HG03280 (cell line): Measurements from ENCODE around the gene BORCS5.

Experiments used
- ATAC-seq: cut with Tn5 transposase; IDR thresholded peaks from one replicate; pipeline ENCODE4 v1.9.1; 2021; ENCODE audit warnings: mild to moderate bottlenecking, moderate library complexity; ENCODE audit not compliant: unreplicated experiment

Gene BORCS5

GRCh38 chr12:12353276-12353675 is 3.6 kb upstream of the BORCS5 start:
- ATAC-seq, result no peak

DNA sequence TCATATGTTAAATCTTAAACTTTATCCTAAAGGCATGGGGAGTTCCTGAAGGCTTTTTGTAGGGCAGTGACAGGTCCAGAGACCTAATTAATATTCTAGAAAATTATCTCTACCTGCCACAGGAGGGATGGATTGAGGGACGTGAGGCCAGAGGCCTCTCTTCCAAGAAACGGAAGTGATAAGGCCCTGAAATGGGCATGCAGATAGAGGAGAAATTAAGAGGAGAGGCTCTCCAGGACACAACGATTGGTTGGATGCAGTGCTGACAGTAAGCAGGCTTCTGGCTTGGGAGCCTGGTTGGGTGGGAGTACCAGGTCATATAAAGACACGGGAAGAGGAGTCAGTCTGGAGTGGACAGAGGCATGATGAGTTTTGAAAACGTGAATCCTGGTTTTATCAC is 3.1 kb upstream of the BORCS5 start:
- no peak for ATAC-seq

- no peak for ATAC-seq
These were observed 397 bp upstream of the BORCS5 start for GRCh38 chr12:12356467-12356895.

DNA sequence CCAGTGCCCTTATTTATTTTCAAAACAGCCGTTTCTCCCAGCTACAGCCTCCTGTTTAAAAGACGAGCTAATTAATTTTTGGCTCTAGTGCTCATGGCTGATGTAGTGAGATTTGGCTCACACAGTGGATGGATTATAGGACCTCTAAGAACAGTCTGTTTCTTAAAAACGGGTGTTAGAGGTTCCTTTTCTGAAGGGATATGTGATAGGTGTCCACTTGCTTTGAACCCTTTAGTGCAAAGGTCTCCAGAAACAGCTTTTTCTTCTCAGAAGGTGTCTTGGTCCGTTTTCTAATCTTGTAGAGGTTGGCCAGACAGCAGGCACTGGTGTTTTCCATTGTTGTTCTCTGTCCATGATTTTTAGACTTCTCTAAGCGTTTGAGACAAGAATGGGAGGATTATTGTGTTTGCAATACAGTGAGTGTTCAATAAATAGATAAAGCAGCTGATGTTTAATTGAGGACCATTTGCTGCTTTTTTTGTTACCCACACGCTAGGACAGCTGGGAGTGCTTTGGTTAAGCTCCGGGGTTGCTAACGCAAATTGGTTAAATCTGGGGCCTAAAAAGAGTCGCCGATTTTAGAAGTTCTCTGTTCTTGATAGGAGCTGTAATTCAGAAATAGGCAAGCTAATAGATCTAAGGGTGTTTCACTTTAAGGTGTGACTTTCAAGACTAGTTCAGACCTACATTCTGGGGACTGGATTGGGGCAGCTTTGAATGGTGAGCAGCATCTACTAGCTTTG is 1.0 kb downstream of the BORCS5 start:
- peak; percentile 13 for ATAC-seq

DNA sequence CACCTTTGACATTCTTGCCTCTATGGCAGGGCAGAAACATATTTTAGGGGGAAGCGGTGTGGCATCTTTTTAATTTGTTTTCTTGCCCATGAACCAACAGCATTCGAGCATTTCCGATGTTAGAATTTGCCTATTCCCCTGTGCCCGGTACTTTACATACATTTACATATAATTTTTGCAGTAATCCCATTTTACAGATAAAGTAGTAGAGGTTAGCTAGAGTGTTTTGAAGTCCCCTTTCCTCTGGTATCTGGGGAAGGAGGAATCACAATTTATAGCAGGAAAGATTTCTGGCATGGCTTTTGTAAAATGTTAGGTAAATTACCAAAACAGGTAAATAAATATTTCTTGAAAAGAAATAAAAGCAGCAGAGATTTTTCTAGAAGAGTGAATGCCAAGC is 1.6 kb downstream of the BORCS5 start:
- ATAC-seq, result no peak

- no peak for ATAC-seq
These were observed 8.0 kb downstream of the BORCS5 start for GRCh38 chr12:12364787-12365445.

GRCh38 chr12:12365446-12365802 is 8.5 kb downstream of the BORCS5 start:
- no peak for ATAC-seq

DNA sequence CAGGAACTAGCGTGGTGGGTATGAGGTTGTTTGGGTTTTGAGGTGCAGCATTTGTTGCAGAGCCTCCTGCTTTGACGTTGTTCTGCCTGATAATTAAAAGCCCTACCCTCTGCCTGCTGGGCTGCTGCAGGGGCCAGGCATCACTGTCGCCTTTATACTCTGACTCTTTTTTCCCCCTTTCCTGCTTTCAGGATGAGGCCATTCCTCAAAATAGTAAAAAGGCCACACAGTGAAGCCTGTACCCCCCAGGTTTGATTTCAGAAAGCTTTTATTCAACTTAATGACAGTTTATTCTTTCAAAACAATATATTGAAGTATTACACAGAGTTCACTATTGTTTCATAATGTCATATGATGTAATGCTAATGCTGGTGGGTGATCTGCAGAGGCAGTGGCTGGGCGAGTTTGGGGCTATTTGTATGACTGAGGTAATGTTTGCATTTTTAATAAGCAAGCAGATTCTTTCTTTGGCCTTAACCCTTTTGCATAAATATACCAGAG is 9.1 kb downstream of the BORCS5 start:
- no peak for ATAC-seq

GRCh38 chr12:12366701-12367481 is 10.0 kb downstream of the BORCS5 start:
- no peak for ATAC-seq

GRCh38 chr12:12367482-12367998 is 10.7 kb downstream of the BORCS5 start:
- no peak for ATAC-seq

DNA sequence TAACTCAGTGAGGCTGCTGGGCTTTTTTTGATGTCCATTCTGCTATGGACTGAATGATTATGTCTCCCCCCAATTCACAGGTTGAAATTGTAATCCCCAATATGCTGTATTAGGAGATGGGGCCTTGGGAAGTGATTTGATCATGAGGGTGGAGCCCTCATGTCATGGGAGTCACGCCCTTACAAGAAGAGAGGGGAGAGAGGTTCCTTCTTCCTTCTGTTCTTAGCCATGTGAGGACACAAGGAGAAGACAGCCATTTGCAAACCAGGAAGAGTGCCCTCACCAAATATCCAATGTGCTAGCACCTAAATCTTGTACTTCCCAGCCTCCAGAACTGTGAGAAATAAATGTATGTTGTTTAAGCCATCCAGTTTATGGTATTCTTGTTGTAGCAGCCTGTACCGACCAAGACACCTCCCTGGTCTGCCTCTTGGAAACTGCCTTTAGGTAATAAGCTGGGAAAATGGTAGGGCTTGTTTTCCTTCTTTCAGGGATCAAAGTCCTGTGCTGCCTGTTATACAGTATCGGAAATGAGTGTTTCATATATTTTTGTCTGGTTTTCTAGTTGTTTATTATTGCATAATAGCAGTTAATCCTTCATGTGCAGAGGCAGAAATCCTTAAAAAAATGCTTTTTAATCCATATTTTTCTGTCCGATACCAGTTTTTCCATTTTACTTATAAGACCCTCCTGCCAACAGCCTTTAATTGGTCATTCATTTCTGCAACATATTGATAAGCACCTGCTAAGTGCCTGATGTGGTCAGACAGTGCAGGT is 16.3 kb downstream of the BORCS5 start:
- ATAC-seq, result no peak

GRCh38 chr12:12376646-12377448 is 20.0 kb downstream of the BORCS5 start:
- peak; percentile 64 for ATAC-seq

DNA sequence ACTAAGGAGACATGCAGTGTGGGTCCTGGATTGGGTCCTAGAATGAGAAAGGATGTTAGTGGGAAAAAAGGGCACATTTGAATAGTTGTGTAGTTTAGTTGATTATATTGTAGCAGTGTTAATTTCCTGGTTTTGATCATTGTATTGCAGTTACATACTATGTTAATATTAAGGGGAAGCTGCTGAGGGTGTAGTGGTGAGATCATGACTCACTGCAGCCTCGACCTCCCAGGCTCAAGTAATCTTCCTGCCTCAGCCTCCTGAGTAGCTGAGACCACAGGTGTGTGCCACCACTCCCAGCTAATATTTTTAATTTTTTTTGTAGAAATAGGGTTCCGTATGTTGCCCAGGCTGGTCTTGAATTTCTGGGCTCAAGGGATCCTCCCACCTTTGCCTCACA is 21.7 kb downstream of the BORCS5 start:
- ATAC-seq, result no peak

DNA sequence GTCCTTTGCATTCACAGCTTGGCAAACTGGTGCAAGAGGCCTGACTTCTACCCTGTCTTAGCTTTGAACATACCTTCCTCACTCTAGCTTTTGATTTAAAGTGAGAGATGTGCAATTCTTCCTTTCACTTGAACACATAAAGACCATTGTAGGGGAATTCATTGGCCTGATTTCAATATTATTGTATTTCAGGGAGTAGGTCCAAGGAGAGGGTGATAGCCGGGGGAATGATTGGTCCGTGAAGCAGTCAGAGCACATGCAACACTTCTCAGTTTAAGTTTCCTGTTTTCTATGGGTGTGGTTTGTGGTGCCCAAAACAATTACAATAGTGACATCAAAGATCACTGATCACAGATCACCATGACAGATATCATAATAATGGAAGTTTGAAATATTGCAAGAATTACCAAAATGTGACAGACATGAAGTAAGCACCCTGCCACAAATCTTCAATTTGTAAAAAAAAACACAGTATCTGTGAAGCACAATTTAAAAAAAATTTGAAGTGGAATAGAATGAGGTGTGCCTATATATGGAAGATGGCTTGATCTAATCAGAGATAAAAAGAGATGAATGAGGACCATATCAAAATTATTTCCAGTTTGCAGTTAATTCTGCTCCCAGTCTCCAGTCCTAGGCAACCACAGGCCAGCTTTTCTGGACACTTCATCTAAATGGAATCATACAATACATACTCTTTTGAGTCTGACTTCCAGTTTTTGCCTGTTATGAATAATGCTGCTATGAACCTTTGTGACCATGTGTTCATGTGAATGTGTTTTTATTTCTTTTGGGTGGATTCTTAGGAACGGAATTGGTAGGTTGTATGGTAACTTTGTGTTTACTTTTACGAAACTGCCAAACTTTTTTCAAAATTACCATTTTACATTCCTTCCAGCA is 23.2 kb downstream of the BORCS5 start:
- ATAC-seq, result peak; percentile 60

DNA sequence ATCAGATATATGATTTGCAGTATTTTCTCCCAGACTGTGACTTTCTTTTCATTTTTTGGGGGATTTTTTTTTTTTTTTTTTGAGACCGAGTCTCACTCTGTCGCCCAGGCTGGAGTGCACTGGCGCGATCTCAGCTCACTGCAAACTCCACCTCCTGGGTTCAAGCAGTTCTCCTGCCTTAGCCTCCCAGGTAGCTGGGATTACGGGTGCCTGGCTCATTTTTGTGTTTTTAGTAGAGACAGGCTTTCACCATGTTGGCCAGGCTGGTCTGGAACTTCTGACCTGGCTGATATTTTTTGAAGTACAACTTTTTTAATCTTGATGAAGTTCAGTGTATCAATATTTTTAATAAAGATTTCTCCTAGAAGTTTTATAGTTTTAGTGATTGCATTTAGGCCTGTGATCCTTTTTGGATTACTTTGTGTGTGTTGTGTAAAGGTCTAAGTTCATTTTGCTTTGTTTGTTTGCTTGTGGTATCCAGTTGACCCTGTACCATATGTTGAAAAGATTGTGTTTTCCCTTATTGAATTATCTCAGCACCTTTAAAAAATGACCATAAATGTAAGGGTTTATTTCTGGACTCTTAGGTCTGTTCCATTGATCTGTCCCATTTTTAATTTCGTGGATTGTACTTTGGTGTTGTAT is 24.2 kb downstream of the BORCS5 start:
- no peak for ATAC-seq

- no peak for ATAC-seq
These were observed 25.1 kb downstream of the BORCS5 start for GRCh38 chr12:12381982-12382381.

DNA sequence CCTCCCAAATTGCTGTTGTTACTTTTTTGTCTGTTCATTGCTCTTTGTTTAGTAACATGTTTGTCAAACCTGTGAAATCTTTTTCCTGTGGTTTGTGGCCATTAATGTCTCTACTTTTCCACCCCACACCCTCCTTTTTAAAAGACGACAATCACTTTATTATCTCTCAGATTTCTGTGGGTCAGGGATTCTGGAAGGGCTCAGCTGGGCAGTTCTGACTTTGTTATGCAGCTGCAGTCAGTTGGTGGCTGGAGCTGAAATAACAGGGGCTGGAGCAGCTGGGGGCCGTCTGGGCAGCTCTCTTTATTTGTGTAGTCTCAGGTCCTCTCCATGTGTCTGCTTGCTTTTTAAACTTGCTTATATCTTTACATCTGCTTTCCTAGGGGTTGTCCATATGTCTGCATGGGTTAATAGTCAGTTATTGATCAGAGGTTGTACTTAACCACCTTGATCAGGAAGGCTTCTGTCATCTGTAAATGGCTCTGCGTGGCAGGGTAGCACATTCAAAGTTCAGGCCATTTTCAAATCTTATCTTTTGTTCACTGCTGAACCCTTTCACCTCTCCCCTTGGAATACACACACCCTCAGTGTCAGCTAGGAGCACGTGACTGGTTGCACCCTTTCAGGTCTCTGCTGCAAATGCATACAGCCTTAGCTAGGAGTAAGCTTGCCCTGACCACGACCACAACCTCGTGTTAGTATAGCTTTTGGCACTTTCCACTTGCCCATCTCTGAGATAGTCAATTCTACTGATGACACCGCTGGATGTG is 27.9 kb downstream of the BORCS5 start:
- ATAC-seq, result no peak

- ATAC-seq, result no peak
These were observed 30.6 kb downstream of the BORCS5 start for GRCh38 chr12:12387501-12387900.
